HG02852 (cell line): ENCODE measurements around the gene MAP1B.
"Not testable (repeated sequence)": the region's sequence is repeated elsewhere in the genome, so short reads cannot be mapped to it uniquely, and the experiment has no call there.

Experiments used
- ATAC-seq: cut with Tn5 transposase; IDR thresholded peaks from one replicate; pipeline ENCODE4 v1.9.1; 2021; ENCODE audit warnings: mild to moderate bottlenecking, moderate library complexity; ENCODE audit not compliant: unreplicated experiment

The MAP1B gene

DNA sequence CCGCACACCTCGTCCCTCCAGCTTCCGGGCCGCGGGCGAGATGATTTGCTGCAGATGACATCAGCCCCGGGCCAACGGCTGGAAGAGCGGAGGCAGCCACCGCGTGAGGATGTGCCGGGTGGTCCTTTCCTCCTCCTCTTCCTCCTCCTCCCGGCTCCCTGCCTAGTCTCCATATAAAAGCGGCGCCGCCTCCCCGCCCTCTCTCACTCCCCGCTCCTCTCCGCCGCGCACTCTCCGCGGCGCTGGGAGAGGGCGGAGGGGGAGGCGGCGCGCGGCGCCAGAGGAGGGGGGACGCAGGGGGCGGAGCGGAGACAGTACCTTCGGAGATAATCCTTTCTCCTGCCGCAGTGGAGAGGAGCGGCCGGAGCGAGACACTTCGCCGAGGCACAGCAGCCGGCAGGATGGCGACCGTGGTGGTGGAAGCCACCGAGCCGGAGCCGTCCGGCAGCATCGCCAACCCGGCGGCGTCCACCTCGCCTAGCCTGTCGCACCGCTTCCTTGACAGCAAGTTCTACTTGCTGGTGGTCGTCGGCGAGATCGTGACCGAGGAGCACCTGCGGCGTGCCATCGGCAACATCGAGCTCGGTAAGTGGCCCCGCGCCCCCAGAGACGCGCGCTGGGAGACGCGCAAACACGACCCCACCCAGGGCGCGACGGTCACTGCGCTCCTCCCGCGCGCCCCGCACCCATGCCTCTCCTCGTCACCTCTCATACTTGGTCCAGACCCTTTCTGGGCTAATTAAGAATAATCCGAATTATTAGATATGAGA is at the start of gene MAP1B:
Gene MAP1B (plus strand): TSS at position 345 of the 770 bp plus-strand sequence. CDS start 57 bp downstream, at position 402.
- ATAC-seq = no peak

DNA sequence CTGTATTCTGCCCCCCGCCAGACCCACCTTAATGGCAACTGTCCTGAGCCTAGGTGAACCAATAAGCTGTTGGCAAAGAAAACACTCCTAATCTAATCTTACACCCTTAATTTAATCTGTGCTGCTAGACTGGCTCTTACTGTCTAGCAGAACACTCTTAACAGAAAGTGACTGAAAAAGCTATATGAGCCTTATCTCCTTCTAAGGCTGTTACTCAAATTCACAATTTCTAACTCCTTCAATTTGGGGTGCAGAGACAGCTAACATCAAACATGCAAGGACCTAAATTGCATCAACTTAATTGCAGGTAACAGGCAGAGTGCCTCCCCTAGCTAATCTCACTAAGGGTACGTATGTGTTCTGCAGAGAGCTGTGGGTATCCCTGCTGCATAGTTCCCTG is 49.5 kb upstream of the MAP1B start:
- ATAC-seq = no peak

DNA sequence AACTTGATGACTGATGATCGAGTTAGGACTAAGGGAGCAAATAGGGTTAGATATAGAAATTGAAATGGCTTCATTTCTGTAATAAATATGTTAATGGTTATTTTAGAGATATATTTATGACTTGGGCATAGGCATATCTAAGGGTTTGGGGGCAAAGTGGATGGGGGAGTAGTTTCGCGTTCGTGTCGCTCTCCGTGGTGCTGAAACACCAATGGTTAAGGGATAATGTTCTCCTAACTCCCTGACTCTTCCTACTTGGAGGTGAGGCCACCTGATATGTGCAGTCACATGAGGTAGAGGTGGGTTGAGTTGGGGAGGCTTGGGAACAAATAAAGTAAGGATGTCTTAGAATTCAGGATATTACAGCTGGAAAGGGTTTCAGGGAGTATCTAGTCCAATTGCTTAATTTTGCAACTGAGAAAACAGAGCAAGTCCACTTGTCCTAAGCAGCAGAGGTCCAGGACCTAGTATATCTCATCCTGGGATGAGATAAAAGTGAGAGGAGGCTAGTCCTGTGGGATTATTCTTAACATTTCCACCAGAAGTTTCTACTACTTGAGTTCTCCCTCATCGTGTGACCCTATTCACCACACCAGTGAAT is 44.0 kb upstream of the MAP1B start:
- ATAC-seq = no peak

DNA sequence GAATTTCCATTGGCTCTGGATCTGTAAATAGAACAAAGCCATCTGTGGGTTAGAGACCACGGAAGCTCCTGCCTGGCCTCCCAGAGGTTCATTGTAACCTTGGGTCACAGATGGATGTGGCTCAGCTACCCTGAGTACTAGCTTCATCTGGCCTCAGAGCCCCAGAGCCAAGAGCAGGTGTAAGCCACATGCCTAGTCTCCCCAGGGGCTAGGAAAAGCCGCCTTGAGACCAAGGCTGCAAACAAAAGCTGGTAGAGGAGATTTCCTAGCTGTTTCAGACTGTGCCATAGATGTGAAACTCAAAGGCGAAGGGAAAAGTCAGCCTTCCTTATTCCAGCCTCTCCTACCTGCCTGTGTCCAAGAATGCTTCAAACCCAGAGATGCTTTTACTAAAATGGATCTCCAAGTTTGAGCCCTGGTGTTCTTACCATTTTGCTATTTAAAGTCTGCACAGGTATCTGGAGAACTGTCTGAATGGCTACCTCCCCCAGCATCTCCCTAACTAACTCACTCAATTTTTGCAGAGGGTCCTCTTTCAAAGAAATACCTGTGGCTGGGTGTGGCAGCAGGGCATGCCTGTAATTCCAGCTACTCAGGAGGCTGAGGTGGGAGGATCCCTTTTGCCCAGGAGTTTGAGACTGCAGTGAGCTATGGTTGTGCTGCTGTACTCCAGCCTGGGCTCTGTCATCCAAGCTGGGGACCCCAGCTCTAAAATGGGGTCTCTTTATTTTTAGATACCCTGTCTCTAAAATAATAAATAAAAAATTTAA is 42.3 kb upstream of the MAP1B start:
- ATAC-seq = no peak

DNA sequence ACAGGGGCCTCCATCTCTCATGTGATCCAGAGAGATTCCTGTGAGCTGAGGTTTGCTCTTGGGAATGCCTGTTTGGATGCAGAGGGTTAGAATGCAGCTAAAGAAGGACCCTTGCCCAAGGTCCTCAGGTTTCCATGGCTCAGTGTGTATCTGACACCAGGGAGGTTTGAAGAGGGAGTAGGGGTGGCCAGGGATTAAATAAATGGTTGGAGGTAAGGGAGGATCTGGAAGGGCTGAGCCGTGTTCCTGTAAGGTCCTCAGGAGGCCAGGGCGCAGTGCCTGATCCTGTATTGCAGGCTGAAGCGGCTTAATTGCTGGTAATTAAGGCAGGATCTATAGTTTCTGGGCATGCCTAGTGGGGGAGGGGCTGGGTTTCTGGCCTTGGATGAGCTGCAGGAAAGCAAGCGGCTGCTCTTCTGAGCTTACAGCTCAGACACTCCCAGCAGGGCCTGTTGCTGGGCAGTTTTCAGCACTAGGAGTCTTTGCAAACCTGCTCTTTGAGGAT is 41.5 kb upstream of the MAP1B start:
- ATAC-seq = no peak

DNA sequence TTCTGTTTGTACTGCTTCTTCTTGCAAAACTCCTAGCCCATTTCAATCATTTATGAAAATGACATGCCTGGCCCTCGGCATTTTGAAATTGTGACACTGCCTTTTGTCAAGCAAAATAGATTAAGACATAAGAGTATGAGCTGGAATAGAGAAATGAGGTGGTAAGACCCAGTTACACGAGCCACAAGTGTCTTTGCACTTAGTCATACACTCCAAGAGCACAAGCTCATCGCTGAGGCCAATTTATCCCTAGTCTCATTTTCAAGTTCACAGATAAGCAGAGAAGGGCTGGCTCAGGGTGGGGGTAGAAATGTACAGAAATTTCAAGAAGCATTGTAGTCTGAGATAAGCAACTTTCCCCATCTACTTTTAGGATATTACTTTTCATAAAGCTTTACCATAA is 40.6 kb upstream of the MAP1B start:
- no peak for ATAC-seq

DNA sequence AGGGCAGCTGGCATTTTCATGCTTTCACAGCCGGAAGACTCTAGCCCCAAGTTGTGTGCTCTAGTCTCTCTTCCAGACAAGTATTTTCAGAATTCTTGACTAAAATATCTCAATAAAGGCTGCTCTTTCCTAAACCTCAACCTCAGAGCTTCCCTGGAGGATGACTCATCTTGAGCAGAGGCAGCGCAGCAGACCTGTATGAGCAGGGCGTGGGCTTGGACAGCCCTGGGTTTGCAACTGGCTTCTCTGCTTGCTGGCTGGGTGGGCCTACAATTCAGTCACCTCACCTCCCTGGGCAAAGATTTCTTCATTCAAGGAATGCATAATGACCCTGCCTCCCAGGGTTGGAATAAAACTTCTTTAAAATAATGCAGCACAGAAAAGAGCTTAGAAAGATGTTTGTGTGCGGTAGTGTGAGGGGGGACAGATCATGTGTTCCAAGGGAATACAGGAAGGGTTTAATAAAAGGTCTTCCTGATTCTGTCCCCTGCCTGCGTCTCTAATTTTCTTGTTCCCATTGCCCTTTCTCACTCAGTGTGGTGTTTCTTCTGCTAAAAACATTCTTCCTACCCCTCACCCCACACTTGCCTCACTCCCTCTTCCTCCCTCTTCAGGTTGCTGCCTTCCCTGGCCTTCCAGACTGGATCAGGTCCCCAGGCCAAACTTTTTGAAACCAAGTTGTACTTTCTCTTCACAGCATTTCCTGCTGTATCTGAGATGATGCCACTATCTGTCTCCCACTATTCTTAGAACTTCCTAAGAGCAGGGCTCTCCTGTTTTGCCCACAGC is 39.4 kb upstream of the MAP1B start:
- ATAC-seq = no peak

DNA sequence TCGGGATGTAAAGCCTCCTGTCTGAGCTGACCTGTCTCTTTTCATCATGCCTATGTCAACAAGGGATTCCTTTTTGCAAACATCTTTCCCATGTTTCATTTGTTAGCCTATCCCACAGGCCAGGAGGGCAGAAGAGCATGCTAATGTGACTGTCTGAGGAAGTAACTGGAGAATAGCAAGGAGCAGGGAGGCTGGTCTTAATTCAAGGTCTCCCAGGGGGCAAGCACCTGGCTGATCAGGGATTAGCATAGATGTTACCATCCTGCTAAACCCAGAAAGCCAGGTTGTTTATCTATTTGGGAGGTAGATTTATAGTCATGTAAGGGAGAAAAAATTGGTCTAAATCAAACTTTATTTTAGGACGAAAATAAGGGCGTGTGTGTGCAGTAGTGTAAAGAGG is 36.7 kb upstream of the MAP1B start:
- no peak for ATAC-seq

DNA sequence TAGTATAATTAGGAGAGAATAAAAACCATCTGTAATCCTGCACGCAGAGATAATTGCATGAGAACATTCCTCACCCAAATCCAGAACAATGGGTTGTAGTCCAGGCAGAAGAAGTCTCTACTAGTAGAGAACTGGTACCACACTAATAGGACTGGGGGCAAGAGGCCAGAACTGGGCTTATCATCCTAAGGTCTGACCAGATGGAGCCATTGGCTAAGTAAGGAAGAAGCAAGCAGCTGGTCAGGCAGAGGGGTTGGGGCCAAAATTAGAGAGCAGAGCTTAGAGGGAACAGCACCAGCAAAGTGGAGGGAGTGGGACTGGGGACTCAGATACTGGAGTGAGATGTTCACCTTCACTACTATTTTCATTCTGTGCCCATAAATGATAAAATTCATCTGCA is 35.4 kb upstream of the MAP1B start:
- ATAC-seq = no peak

DNA sequence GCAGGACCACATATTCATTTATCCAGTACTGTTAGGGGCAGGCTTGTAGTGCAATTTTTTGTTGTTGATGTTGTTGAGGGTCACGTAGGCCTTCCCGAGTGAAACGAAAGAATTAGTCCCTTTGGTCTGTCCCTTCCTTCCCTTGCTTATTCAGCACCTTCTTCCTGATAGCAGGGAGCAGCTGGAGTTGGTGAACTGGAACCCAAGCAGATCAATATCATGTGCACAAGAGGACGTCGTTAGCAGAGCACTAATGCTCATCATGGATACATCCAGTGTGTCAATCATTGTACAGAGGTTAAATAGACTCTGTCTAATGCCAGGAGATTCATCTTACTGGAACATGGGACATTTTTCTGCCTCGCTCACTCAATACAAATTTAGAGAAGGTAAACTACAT is 33.0 kb upstream of the MAP1B start:
- ATAC-seq = no peak

DNA sequence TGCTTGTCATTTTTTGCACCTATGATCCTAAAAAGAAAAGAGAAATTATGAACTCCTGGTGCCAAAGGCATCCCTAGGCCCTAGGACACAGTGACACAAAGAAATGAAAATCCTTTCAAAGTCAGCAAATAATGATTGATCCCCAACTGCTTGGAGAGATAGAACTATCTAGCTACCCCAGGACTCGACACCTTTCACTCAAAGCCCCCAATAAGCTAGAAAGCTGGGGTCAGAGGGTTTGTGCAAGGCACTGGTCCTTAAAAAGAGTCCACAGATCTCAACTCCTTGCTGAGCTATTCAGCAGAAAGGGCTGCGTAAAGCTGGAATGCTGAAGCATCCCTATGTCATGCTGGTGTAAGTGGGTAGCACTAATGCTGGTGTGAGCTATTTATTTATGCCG is 31.8 kb upstream of the MAP1B start:
- no peak for ATAC-seq

DNA sequence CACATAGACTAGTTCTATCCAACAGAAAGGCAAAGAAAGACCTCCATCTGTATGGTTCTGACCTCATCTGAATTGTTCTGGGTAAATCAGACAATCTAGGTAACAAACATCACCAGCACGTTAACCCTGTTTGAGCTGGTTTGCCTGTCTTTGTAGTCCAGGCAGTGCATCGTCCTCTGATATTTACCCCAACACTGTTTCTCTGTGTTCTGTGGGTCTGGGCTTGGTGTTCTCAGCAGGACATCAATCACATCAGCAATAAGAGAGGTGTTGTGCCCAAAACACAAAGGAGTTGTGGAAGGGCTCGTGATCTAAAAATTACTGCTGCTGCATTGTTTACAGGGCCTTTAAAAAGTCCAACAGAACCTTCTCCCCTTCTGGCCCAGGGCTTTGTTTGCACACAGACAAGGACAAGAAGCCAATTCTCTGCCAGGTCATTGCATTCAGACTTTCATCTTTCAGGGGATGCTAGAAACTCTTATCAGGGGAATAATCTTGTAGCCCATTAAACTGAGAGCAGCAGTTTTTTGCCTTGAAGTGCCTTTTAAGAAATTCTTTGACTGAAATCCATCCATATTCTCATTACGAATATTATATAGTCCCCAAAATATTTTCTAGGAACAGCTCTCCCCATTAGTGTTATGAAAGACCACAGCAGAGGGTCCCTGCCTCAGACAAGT is 30.5 kb upstream of the MAP1B start:
- ATAC-seq = no peak

DNA sequence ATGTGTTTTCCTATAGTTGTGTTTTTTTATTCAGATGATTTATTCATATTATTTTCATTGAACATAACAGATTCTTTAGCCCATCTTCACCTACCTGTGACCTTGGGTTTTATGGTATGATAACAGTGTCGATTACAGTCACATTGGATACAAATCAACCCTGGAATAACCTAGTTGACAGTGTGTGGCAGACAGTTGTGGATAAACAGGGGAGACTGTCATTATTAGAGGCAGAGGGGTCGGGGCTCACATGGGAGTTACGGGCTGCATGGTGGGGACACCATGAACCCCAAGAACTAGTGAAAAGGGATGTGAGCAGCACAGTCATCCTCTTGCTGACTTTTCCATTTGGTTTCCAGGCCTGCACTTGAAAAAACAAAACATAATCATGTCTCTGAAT is 29.9 kb upstream of the MAP1B start:
- ATAC-seq = no peak

DNA sequence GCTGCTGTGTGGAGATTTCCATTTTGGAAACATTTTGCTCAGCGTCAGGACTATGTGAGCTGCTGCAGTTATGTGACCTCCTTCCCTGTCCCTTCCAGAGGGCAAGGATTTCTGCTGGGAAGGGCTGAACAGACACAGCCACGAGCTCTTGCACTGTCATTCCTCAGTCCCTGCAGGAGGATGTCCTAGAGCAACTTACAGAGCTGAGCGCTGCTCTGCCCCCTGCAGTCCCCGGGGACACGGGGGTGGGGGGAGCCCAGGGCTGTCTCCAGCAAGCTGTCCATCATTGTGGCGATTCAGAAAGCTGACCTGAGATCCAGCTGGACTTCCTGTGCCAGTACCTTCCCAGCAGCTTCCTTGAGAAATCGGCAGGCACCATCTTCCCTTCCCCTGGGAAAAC is 28.0 kb upstream of the MAP1B start:
- no peak for ATAC-seq

DNA sequence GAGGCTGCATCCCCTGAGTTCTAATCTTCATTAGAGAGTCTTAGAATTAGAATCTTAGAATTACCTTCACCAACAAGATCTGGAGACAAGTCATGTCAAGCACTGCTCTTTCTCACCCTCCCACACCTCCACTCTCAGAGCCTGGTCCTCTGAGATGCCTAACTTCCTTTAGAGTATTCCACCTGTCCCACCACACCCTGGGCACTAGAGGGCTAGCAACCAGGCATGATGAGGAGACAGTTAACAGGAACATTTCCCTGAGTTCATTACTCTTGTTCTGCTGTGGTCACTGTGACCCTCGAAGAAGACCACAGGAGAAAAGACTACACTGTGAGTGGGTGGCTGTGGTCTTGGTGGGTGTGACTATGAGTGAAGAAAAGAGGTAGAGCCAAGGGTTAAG is 25.2 kb upstream of the MAP1B start:
- ATAC-seq = no peak

DNA sequence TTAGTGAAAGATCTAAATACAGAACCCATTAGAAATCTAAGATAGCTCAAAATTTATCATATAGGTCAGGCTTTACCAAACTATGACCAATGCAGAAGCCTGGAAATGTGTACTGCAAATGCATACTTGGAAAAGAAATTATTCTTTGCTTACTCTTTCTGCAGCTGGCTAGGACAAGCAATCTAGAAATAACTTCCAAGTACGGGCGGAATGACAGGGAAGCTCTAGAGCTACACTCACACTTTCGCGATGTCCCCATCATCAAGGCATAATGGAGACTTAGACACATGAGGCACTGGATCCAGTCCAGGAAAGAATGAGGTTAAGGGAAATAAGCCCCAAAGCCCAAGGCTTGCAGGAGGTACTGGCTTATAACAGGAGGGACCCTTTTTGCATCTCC is 22.4 kb upstream of the MAP1B start:
- no peak for ATAC-seq

DNA sequence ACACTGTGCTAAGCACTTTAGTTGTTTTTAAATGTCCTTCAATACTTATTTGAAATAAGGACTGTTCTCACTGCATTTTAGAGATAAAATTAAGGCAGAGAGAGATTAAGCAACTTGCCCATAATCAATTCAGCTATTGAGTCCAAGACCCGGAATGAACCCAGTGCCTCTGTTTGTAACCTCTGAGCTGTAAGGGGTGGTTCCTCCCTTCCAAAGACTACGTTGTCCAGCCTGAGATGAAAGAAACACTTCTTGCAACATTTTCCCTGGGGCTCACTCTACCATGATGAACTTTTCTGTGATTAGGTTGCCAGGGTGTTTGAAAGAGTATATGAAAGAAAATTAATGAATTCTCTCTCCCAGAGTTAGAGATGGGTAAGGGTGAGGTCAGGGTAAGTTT is 22.0 kb upstream of the MAP1B start:
- ATAC-seq = no peak

DNA sequence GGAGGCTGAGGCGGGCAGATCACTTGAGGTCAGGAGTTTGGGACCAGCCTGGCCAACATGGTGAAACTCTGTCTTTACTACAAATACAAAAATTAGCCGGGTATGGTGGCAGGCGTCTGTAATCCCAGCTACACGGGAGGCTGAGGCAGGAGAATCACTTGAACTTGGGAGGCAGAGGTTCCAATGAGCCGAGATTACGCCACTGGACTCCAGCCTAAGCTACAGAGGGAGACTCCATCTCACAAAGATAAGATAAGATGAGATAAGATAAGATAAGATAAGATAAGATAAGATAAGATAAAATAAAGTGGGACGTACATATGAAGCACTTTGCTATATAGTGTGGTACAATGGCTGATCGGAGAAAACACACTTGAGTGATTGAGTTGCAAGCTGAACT is 17.6 kb upstream of the MAP1B start:
- not testable (repeated sequence) for ATAC-seq

DNA sequence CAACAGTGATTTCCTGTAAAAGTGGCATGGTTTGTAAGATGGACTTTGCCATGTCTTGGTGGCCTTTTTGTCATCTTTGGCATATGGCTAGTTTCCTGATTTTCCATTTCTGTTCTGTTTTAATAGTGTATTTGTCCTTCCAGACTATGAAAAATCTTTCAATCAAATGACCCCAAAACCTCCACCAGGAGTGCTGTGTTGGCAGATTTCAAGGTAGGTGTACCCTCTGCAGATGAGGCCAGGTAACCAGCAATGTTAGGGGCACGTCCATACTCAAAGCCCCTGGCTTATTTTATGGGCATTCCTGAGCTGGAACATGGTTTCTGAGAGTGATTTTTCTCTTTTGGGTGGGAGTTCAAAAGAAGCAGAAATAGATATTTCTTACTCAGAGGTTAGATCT is 15.2 kb upstream of the MAP1B start:
- no peak for ATAC-seq

DNA sequence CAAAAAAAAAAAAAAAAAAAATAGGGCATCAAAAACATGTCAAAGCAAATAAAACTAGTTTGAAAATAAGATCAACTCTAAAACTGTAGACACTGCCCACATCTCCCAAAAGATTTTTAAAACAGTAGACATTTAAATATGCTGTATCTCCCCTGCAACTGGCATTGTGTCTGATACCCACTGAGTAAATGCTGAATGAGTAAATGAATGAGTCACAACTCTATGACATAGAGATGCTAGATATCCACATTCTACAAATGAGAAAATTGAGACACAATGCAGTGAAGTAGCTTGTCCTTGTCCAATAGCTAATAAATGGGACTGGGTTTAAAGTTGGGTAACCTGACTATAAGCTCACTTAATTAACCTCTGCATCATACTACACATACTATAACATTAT is 14.1 kb upstream of the MAP1B start:
- ATAC-seq = no peak

DNA sequence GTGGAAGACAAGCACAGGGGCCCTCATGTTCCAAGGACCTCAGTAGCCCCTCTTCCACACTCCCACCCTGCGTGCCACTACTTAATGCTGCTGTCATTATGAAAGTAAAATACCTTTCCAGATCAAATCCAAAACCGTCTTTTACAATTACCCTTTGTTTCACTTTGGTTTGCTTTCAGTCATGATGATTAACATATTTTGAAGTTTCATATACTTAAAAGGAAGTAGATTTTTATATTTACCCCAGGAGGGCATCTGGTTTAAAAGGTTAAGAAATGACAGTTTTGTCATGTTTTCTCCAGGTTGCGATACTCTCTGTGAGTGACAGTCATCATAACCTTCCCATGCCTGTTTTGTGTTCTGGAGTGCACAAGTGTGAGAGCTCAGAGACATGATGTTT is 13.5 kb upstream of the MAP1B start:
- no peak for ATAC-seq
